GM18867 (cell line): Measurements from ENCODE around the gene UBASH3A.
A peak's percentile ranks its signal among the peaks of the same experiment; 100 is the strongest.
"Not testable (repeated sequence)": the region's sequence is repeated elsewhere in the genome, so short reads cannot be mapped to it uniquely, and the experiment has no call there.

Source experiments
- ATAC-seq: cut with Tn5 transposase; IDR thresholded peaks from one replicate; pipeline ENCODE4 v1.9.1; 2021; ENCODE audit warnings: mild to moderate bottlenecking, moderate library complexity; ENCODE audit not compliant: unreplicated experiment

The UBASH3A gene

GRCh38 chr21:42406866-42407265 is 3.2 kb downstream of the UBASH3A start:
- ATAC-seq, result no peak

GRCh38 chr21:42407476-42407875 is 3.8 kb downstream of the UBASH3A start:
- no peak for ATAC-seq

GRCh38 chr21:42408718-42409117 is 5.0 kb downstream of the UBASH3A start:
- not testable (repeated sequence) for ATAC-seq

- no peak for ATAC-seq
Measured at GRCh38 chr21:42409366-42409765, 5.7 kb downstream of the UBASH3A start.

- no peak for ATAC-seq
Measured at GRCh38 chr21:42411197-42411869, 7.6 kb downstream of the UBASH3A start.

- no peak for ATAC-seq
Measured at GRCh38 chr21:42411891-42412635, 8.4 kb downstream of the UBASH3A start.

- no peak for ATAC-seq
Measured at GRCh38 chr21:42412636-42412933, 8.9 kb downstream of the UBASH3A start.

- no peak for ATAC-seq
Measured at GRCh38 chr21:42413093-42413492, 9.4 kb downstream of the UBASH3A start.

GRCh38 chr21:42413500-42413899 is 9.8 kb downstream of the UBASH3A start:
- ATAC-seq, result no peak

GRCh38 chr21:42414066-42414465 is 10.4 kb downstream of the UBASH3A start:
- no peak for ATAC-seq

- no peak for ATAC-seq
Measured at GRCh38 chr21:42414553-42414927, 10.8 kb downstream of the UBASH3A start.

GRCh38 chr21:42414928-42415769 is 11.4 kb downstream of the UBASH3A start:
- peak; percentile 61 for ATAC-seq

- ATAC-seq, result peak; percentile 48
Measured at GRCh38 chr21:42417533-42417932, 13.8 kb downstream of the UBASH3A start.

- ATAC-seq, result no peak
Measured at GRCh38 chr21:42418886-42419285, 15.2 kb downstream of the UBASH3A start.

GRCh38 chr21:42419845-42420244 is 16.1 kb downstream of the UBASH3A start:
- no peak for ATAC-seq

- ATAC-seq, result no peak
Measured at GRCh38 chr21:42421018-42421793, 17.5 kb downstream of the UBASH3A start.

- peak; percentile 57 for ATAC-seq
Measured at GRCh38 chr21:42423197-42423675, 19.5 kb downstream of the UBASH3A start.

GRCh38 chr21:42423685-42424084 is 20.0 kb downstream of the UBASH3A start:
- no peak for ATAC-seq

- ATAC-seq, result peak; percentile 52
Measured at GRCh38 chr21:42424914-42425541, 21.3 kb downstream of the UBASH3A start.

GRCh38 chr21:42425591-42425990 is 21.9 kb downstream of the UBASH3A start:
- peak; percentile 22 for ATAC-seq
